ENCODE results near the gene ALOX5. TPM values are rescaled to one million over a fixed set of nuclear protein-coding genes. Genes with fewer than 3 reads are reported as not detected.
A peak's percentile ranks its signal among the peaks of the same experiment; 100 is the strongest.

Gene ALOX5
- total and polyA plus RNA-seq, 10 of the 15 experiments (the other 5 are each of a cell fraction or from before 2014, with no cell fraction given), result 0.43 to 102 (median 34.2) TPM

DNA sequence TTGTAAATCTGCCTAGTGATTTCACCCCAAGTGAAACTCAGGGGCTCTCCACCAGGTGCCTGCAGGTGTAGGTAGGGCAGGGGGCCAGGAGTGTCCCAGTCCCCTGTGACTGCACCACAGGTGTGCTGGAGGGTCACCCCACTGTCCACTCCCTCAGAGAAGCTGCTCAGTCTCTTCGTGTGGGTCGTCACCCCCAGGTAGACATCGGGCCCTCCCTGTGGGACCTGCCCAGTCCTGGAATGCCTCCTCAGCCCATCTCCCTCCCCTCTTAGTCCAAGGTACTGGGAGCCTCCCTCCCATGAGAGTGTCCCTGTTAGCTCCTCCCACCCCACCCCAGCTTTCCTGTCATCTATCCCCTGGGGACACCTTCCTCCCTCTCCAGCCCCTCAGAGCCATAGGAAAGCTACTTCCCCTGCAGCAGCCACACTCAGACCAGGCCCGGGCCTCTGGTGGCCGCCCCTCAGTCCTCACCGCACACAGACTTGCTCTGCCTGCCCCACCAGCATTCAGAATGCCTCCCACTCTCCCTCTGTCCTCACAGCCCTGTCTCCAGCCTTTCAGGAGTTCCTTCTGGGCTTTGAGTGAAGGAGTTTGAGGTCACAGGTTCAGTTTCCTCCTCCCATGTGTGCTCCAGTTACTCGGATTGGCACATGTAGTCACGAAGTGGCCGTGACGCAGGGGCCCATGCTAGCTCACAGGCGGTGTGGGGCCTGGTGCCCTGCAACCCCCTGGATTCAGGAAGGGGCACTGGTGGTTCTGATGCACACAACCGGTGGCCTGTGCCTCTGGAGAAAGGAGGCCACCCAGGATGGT lies 5.1 kb downstream of the ALOX5 start:
- no peak overlapping the region for H3K4me3 ChIP-seq
- ChIA-PET RAD21 (ENCODE audit: unreplicated experiment) (no interaction called here), CTCF (no interaction called here), SMC1A (ENCODE audit: uncharacterized antibody, unreplicated experiment) (no interaction called here), POLR2A (no interaction called here)
- no peak overlapping the region for H3K27ac ChIP-seq (ENCODE audit: control insufficient read depth, insufficient read depth)
- no peak for DNase-seq (ENCODE audit: low read depth, low spot score)
- H3K79me2 ChIP-seq (ENCODE audit: control insufficient read depth, insufficient read depth, low read length), result peaks cover 45% of the 10 kb centered on the region
- 91% methylated on average over 12 of the region's 12 CpGs for WGBS (ENCODE audit: insufficient coverage, insufficient replicate concordance, low lambda C conversion rate, missing lambda C conversion rate)
- H3K36me3 ChIP-seq (ENCODE audit: control insufficient read depth in 2 of 2, insufficient read depth in 2 of 2, low read length in 1 of 2), result peaks cover 0 to 12% of the 10 kb centered on the region in 2 experiments; a peak in 1 of 4 replicates
- no peak for TF ChIP-seq NFYB (IDR thresholded peaks at IDR 0.05; ENCODE audit: insufficient read depth, low read depth, low read length)
- TF ChIP-seq NFIC (IDR thresholded peaks at IDR 0.05; ENCODE audit: low read depth, low read length), result no peak
- TF ChIP-seq BACH1 (IDR thresholded peaks at IDR 0.05; ENCODE audit: borderline replicate concordance), result no peak
- no peak overlapping the region for H3K9ac ChIP-seq (ENCODE audit: control insufficient read depth, insufficient read depth, low read length)
- H4K20me1 ChIP-seq (ENCODE audit: control insufficient read depth, insufficient read depth), result no peaks in the 10 kb centered on the region
- intact Hi-C loops (cut with micrococcal nuclease; ENCODE audit: unreplicated experiment) (loop anchor here (10.0 kb wide), 1 partner anchor 414 kb away; no protein-coding TSS in a partner anchor), in situ Hi-C loops (cut with MboI) (no loop called here)
- ATAC-seq, result no peak
- peaks cover 42% of the 10 kb centered on the region for H3K4me1 ChIP-seq (ENCODE audit: control insufficient read depth, insufficient read depth, low read length)
- H3K4me2 ChIP-seq (ENCODE audit: control insufficient read depth, insufficient read depth), result no peak overlapping the region; the same call in 1 of the 2 replicates
- no peak for FAIRE-seq
- no peak overlapping the region for H2AFZ ChIP-seq (ENCODE audit: control insufficient read depth, low read depth, low read length)
- no peaks in the 10 kb centered on the region for H3K9me3 ChIP-seq (replicated peaks; ENCODE audit: control insufficient read depth, insufficient read depth, low read length)
- H3K27me3 ChIP-seq (replicated peaks in 1 of 2; ENCODE audit: control insufficient read depth in 2 of 2, insufficient read depth in 2 of 2, low read length in 1 of 2), result no peaks in the 10 kb centered on the region
- BruUV-seq (replicated peaks), result no TSS peak

GRCh38 chr10:45379891-45380540 lies 6.0 kb downstream of the ALOX5 start:
- Histone ChIP-seq H3K27me3 (replicated peaks in 1 of 2; ENCODE audit: control insufficient read depth in 2 of 2, insufficient read depth in 2 of 2, low read length in 1 of 2) (no peaks in the 10 kb centered on the region), H4K20me1 (ENCODE audit: control insufficient read depth, insufficient read depth) (no peaks in the 10 kb centered on the region), H3K36me3 (ENCODE audit: control insufficient read depth in 2 of 2, insufficient read depth in 2 of 2, low read length in 1 of 2) (peaks cover 0 to 15% of the 10 kb centered on the region in 2 experiments; a peak in 1 of 4 replicates), H2AFZ (ENCODE audit: control insufficient read depth, low read depth, low read length) (no peak overlapping the region), H3K4me3 (no peak overlapping the region), H3K4me2 (ENCODE audit: control insufficient read depth, insufficient read depth) (peak overlapping the region; percentile 38), H3K9ac (ENCODE audit: control insufficient read depth, insufficient read depth, low read length) (0 out of 2 replicates have a peak overlapping the region, but pooled peaks have one; percentile 15), H3K9me3 (replicated peaks; ENCODE audit: control insufficient read depth, insufficient read depth, low read length) (no peaks in the 10 kb centered on the region), H3K4me1 (ENCODE audit: control insufficient read depth, insufficient read depth, low read length) (peaks cover 40% of the 10 kb centered on the region), H3K27ac (ENCODE audit: control insufficient read depth, insufficient read depth) (peak overlapping the region; percentile 24; the same call in 1 of the 2 replicates), H3K79me2 (ENCODE audit: control insufficient read depth, insufficient read depth, low read length) (peaks cover 36% of the 10 kb centered on the region)
- ChIA-PET SMC1A (ENCODE audit: uncharacterized antibody, unreplicated experiment) (interaction anchor here (1.6 kb wide), 1 partner anchor 82 kb away, joined by 5 read pairs; no protein-coding TSS in a partner anchor), CTCF (no interaction called here), RAD21 (ENCODE audit: unreplicated experiment) (no interaction called here), POLR2A (no interaction called here)
- FAIRE-seq (peak; percentile 57), DNase-seq (ENCODE audit: low read depth, low spot score) (no peak), ATAC-seq (peak; percentile 50)
- WGBS (ENCODE audit: insufficient coverage, insufficient replicate concordance, low lambda C conversion rate, missing lambda C conversion rate), result 69% methylated on average over 14 of the region's 14 CpGs
- intact Hi-C loops (cut with micrococcal nuclease; ENCODE audit: unreplicated experiment) (loop anchor here (10.0 kb wide), 1 partner anchor 415 kb away; no protein-coding TSS in a partner anchor), in situ Hi-C loops (cut with MboI) (no loop called here)
- no TSS peak for BruUV-seq (replicated peaks)
- TF ChIP-seq, protein P1, sequence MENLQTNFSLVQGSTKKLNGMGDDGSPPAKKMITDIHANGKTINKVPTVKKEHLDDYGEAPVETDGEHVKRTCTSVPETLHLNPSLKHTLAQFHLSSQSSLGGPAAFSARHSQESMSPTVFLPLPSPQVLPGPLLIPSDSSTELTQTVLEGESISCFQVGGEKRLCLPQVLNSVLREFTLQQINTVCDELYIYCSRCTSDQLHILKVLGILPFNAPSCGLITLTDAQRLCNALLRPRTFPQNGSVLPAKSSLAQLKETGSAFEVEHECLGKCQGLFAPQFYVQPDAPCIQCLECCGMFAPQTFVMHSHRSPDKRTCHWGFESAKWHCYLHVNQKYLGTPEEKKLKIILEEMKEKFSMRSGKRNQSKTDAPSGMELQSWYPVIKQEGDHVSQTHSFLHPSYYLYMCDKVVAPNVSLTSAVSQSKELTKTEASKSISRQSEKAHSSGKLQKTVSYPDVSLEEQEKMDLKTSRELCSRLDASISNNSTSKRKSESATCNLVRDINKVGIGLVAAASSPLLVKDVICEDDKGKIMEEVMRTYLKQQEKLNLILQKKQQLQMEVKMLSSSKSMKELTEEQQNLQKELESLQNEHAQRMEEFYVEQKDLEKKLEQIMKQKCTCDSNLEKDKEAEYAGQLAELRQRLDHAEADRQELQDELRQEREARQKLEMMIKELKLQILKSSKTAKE (IDR thresholded peaks at IDR 0.05; ENCODE audit: low read depth, poor library complexity, severe bottlenecking), result no peak
- TF ChIP-seq IKZF1 (conservative IDR thresholded peaks at IDR 0.05) (0 out of 2 replicates have a peak, but pooled peaks have one; percentile 11), REST (IDR thresholded peaks at IDR 0.05; ENCODE audit: low read depth, low read length) (no peak), BHLHE40 (IDR thresholded peaks at IDR 0.05; ENCODE audit: borderline replicate concordance in 1 of 2, low read depth in 2 of 2, low read length in 1 of 2) (no peak), CBX5 (IDR thresholded peaks at IDR 0.05; ENCODE audit: low read depth) (no peak), RUNX3 (IDR thresholded peaks at IDR 0.05; ENCODE audit: low read length) (peak; percentile 81)
